T-cell (primary cell): Measurements from ENCODE around the gene MTURN. TPM values are rescaled to one million over a fixed set of nuclear protein-coding genes. Genes with fewer than 3 reads are reported as not detected.
A peak's percentile ranks its signal among the peaks of the same experiment; 100 is the strongest.

Source experiments
- ATAC-seq, 4 experiments: fragments of 200-7000 bp in 3 of 4; fragments of 150-1000 bp in 1 of 4; cut with Tn5 transposase; replicated peaks in 1 of 4; 1 replicate in 3 of 4; 2 replicates in 1 of 4; pipeline ENCODE4 v1.10.0; 2021; ENCODE audit warnings: moderate library complexity in 3 of 4, mild to moderate bottlenecking in 2 of 4, moderate number of reproducible peaks in 1 of 4
- CTCF ChIA-PET, 2 donors: fragments of 300-600 bp; sonication (Branson Sonifier 250); formaldehyde crosslinking; loops; one replicate each; lab custom pipeline; 2022; ENCODE audit warnings: antibody characterized with exemption in 2 of 2; lab: Charles Lee
- POLR2A ChIA-PET, 2 donors: fragments of 300-600 bp; sonication (Branson Sonifier 250); formaldehyde crosslinking; loops; one replicate each; lab custom pipeline; 2022; ENCODE audit warnings: antibody characterized with exemption in 2 of 2; lab: Charles Lee
- DNase-seq, 35 experiments: peaks; one replicate each; pipeline versions ENCODE4 v3.0.0 to v3.0.0-alpha.2; 2013 to 2023
- H3K27ac ChIP-seq: one replicate; pipeline ENCODE4 v1.5.1; 2013; ENCODE audit warnings: low read length
- H3K27me3 ChIP-seq, 2 experiments: replicated peaks in 1 of 2; 1 replicate in 1 of 2; 2 replicates in 1 of 2; pipeline versions ENCODE4 v1.6.1 to v1.7.0; 2013; ENCODE audit warnings: low read length in 1 of 2, mixed read lengths in 1 of 2; ENCODE audit not compliant: control insufficient read depth in 2 of 2, insufficient read depth in 2 of 2; ENCODE audit errors: extremely low read depth in 1 of 2
- H3K36me3 ChIP-seq, 2 donors: 1 replicate in 1 of 2; 2 replicates in 1 of 2; pipeline versions ENCODE4 v1.6.1 to v1.7.0; 2013; ENCODE audit warnings: low read length in 1 of 2; ENCODE audit not compliant: control insufficient read depth in 2 of 2, insufficient read depth in 1 of 2; ENCODE audit errors: extremely low read depth in 1 of 2
- H3K4me1 ChIP-seq, 2 experiments: 1 replicate in 1 of 2; 2 replicates in 1 of 2; pipeline versions ENCODE4 v1.6.1 to v1.7.0; 2013; ENCODE audit warnings: low read length in 2 of 2, mixed read lengths in 1 of 2; ENCODE audit not compliant: insufficient read depth in 2 of 2, control insufficient read depth in 1 of 2; ENCODE audit errors: extremely low read depth in 1 of 2
- H3K4me3 ChIP-seq, 2 donors: 1 replicate in 1 of 2; 2 replicates in 1 of 2; pipeline versions ENCODE4 v1.5.1 to v1.7.0; 2013; ENCODE audit warnings: mild to moderate bottlenecking in 2 of 2, low read length in 1 of 2, moderate library complexity in 1 of 2; ENCODE audit not compliant: control insufficient read depth in 1 of 2; ENCODE audit errors: extremely low read depth in 1 of 2
- H3K9me3 ChIP-seq: 2 replicates; pipeline ENCODE4 v1.7.0; 2013
- H3K27ac Mint-ChIP-seq, 2 donors: one replicate each; pipeline ENCODE4 v1.8.0; 2020 to 2021; ENCODE audit warnings: mild to moderate bottlenecking in 2 of 2, mixed read lengths in 2 of 2
- H3K27me3 Mint-ChIP-seq, 2 donors: one replicate each; pipeline ENCODE4 v1.8.0; 2021 to 2022; ENCODE audit warnings: mixed read lengths in 2 of 2
- H3K36me3 Mint-ChIP-seq: one replicate; pipeline ENCODE4 v1.8.0; 2021; ENCODE audit warnings: mixed read lengths
- H3K4me1 Mint-ChIP-seq, 3 donors: one replicate each; pipeline ENCODE4 v1.8.0; 2020 to 2022; ENCODE audit warnings: mixed read lengths in 3 of 3, mild to moderate bottlenecking in 1 of 3
- H3K4me3 Mint-ChIP-seq, 3 donors: one replicate each; pipeline ENCODE4 v1.8.0; 2020 to 2022; ENCODE audit warnings: mild to moderate bottlenecking in 3 of 3, mixed read lengths in 3 of 3, moderate library complexity in 3 of 3
- H3K9me3 Mint-ChIP-seq, 3 donors: one replicate each; pipeline ENCODE4 v1.8.0; 2020 to 2022; ENCODE audit warnings: mixed read lengths in 3 of 3
- WGBS: methylation state at CpG from one replicate; pipeline ENCODE4 v1.1.5; 2013; ENCODE audit warnings: missing lambda C conversion rate; ENCODE audit not compliant: insufficient coverage; 5-methylcytosine and 5-hydroxymethylcytosine counted together
- total RNA-seq, 35 experiments: library from RNA in 6 of 35; stranded (reverse) in 6 of 35; fragments of 120-200 nt in 1 of 35; gene quantifications; one replicate each; pipeline versions ENCODE4 v1.2.1 to v1.2.4 and lab custom pipeline; 2013 to 2026

MTURN gene
- 10 to 100 TPM; 17.3 to 26.3 (median 22.8) TPM for total RNA-seq
- total RNA-seq (2013), result 12.8 TPM
- total RNA-seq (lab: John Stamatoyannopoulos, UW), result 7.6 to 93.1 (median 28.6) reads per million in 29 experiments

DNA sequence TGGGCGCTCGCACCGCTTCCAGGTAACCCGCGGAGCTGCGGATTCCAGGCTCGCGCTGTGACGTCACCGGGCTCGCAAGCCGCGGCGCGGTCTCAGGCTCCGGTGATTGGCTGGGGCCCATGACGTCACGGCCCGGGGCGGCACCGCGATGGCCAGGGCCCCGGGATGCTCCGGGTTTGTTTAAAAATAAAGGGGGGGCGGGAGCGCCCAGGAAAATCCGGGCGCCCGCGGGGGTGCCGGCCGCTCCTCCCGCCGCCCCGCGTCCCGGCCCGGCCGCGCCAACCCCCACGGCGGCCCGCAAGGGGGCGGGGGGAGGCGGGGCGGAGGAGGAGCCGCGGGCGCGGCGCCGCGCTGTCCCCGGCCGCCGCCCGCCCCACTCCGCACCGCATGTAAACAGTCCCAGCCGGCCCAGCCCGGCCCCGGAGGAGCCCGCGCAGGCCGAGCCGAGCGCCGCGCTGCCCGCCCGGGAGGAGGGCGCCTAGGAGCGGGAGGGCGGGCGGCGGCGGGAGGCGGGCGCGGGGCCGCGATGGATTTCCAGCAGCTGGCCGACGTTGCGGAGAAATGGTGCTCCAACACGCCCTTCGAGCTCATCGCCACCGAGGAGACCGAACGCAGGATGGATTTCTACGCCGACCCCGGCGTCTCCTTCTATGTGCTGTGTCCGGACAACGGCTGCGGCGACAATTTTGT lies at the start of gene MTURN:
Gene MTURN (plus strand): TSS at position 376 of the 690 bp plus-strand sequence. CDS start 151 bp downstream, at position 527.
- CTCF ChIA-PET, result interaction anchor here in 1 of 2 donors (0.8 kb wide), 1 partner anchor 8 kb away, joined by 3 read pairs; no protein-coding TSS in a partner anchor
- peak within 1 kb of the TSS; percentile 41 for H3K27ac ChIP-seq

DNA sequence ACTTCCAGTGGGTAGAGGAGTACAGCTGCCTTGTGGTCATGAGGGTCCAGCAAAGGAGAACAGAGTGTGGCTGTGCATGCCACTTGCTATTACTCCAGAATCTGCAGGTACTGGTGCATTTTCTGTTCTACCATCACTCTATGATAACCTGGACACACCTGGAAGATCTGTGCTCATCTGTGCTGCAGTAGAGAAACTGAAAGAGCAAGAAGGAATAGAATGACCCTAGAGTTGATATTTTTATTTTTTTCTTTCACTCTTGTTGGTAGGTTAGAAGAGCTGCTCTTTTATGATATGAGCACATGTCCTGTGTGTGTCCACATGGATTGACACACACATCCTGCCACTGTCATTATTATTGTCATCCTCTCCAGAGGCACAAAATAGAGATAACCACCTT lies 48.3 kb upstream of the MTURN start:
- no peak for ATAC-seq
- Histone ChIP-seq H3K9me3 (no peaks in the 10 kb centered on the region), H3K27ac (no peak overlapping the region), H3K27me3 (no peaks in the 10 kb centered on the region), H3K36me3 (peaks cover 0 to 3% of the 10 kb centered on the region in 2 donors), H3K4me3 (no peak overlapping the region), H3K4me1 (no peaks in the 10 kb centered on the region)
- DNase-seq, result no peak
- Mint-ChIP-seq H3K4me1 (no peaks in the 10 kb centered on the region), H3K4me3 (no peak overlapping the region), H3K27me3 (no peaks in the 10 kb centered on the region), H3K9me3 (no peaks in the 10 kb centered on the region), H3K27ac (no peak overlapping the region), H3K36me3 (peaks cover 32% of the 10 kb centered on the region)
- ChIA-PET CTCF (interaction anchor here in 1 of 2 donors (0.7 kb wide), 1 partner anchor 479 kb away, joined by 4 read pairs; no protein-coding TSS in a partner anchor), POLR2A (interaction anchor here in 1 of 2 donors (0.5 kb wide), 1 partner anchor 308 kb away, joined by 3 read pairs; no protein-coding TSS in a partner anchor)

More for the DNA sequence above, at the start of gene MTURN:
- no peaks in the 10 kb centered on the region for H3K27me3 ChIP-seq
- H3K27ac Mint-ChIP-seq, result peak within 1 kb of the TSS; percentile 68 to 79
- peak within 1 kb of the TSS; percentile 86 to 92 for H3K4me3 ChIP-seq
- ATAC-seq (peak; percentile 85 to 89 (median 86)), DNase-seq (peak; percentile 64 to 94 (median 83))
- WGBS, result under 1% methylated on average over 84 of the region's 99 CpGs
- H3K9me3 ChIP-seq, result no peaks in the 10 kb centered on the region
- POLR2A ChIA-PET, result interaction anchor here (0.6 to 1.5 kb wide), 3 partner anchors 108 to 211 kb away, joined by 3 to 11 read pairs (median 5); no protein-coding TSS in a partner anchor
- H3K4me3 Mint-ChIP-seq, result peak within 1 kb of the TSS; percentile 86 to 92 (median 88)
- no peaks in the 10 kb centered on the region for H3K36me3 Mint-ChIP-seq
- no peaks in the 10 kb centered on the region for H3K36me3 ChIP-seq
- peaks cover 0 to 19% of the 10 kb centered on the region in 2 experiments for H3K4me1 ChIP-seq
- H3K27me3 Mint-ChIP-seq, result peaks cover 2 to 6% of the 10 kb centered on the region in 2 donors
- no peaks in the 10 kb centered on the region for H3K9me3 Mint-ChIP-seq
- peaks cover 11 to 19% (median 17%) of the 10 kb centered on the region in 3 donors for H3K4me1 Mint-ChIP-seq

DNA sequence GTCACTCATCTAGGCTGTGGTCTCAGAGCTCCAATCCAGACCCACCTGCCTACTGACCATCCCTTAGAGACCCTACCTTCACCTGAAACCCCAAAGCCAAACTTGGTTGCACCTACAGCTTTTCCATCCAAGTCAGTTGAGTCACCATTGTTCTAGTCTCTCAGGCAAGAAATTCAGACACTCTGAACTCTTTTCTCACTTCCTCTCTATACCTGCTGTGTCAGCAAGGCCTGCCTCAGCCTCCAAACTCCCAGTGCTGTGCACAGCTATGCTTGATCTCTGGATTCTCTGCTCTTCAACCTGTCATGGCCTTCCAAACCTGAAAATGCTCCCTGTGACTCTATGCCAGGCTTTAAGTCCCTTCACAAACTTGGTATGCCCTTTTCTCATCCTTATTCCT lies 47.4 kb upstream of the MTURN start:
- Histone ChIP-seq H3K27ac (no peak overlapping the region), H3K4me1 (no peaks in the 10 kb centered on the region), H3K27me3 (no peaks in the 10 kb centered on the region), H3K9me3 (no peaks in the 10 kb centered on the region), H3K4me3 (no peak overlapping the region), H3K36me3 (peaks cover 0 to 3% of the 10 kb centered on the region in 2 donors)
- no peak for DNase-seq
- Mint-ChIP-seq H3K27me3 (no peaks in the 10 kb centered on the region), H3K9me3 (no peaks in the 10 kb centered on the region), H3K4me3 (no peak overlapping the region), H3K27ac (no peak overlapping the region), H3K36me3 (peaks cover 29% of the 10 kb centered on the region), H3K4me1 (no peaks in the 10 kb centered on the region)
- POLR2A ChIA-PET, result no interaction called here
- no peak for ATAC-seq
- CTCF ChIA-PET, result no interaction called here

DNA sequence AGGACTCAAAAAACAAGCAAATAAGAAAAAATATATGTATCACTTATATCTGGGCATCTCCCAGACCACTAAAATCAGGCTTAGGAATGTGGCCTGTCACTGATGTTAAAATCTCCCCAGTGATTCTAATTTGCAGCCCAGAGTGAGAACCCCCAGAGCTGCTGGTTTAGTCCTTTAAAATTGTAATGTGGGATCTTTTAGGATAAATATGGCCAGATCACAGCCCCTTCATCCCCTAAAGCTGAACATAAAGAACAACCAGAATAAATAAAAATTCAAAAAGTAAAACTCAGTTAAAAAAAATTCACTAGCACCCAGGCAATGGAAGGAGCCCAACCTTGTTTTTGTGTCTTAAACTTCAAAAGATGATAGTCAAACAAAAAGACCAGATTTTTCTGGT lies 46.4 kb upstream of the MTURN start:
- no peaks in the 10 kb centered on the region for H3K9me3 ChIP-seq
- no peak overlapping the region for H3K27ac Mint-ChIP-seq
- H3K27me3 Mint-ChIP-seq, result no peaks in the 10 kb centered on the region
- no peaks in the 10 kb centered on the region for H3K9me3 Mint-ChIP-seq
- no peak overlapping the region for H3K4me3 Mint-ChIP-seq
- no peaks in the 10 kb centered on the region for H3K4me1 Mint-ChIP-seq
- peaks cover 0 to 2% of the 10 kb centered on the region in 2 donors for H3K36me3 ChIP-seq
- DNase-seq (no peak), ATAC-seq (no peak)
- no peak overlapping the region for H3K27ac ChIP-seq
- H3K4me1 ChIP-seq, result no peaks in the 10 kb centered on the region
- ChIA-PET CTCF (interaction anchor here in 1 of 2 donors (0.6 kb wide), 1 partner anchor 510 kb away, joined by 5 read pairs; no protein-coding TSS in a partner anchor), POLR2A (interaction anchor here in 1 of 2 donors (0.7 kb wide), 1 partner anchor 49 kb away, joined by 4 read pairs; no protein-coding TSS in a partner anchor)
- H3K27me3 ChIP-seq, result no peaks in the 10 kb centered on the region
- no peak overlapping the region for H3K4me3 ChIP-seq
- H3K36me3 Mint-ChIP-seq, result peaks cover 31% of the 10 kb centered on the region

DNA sequence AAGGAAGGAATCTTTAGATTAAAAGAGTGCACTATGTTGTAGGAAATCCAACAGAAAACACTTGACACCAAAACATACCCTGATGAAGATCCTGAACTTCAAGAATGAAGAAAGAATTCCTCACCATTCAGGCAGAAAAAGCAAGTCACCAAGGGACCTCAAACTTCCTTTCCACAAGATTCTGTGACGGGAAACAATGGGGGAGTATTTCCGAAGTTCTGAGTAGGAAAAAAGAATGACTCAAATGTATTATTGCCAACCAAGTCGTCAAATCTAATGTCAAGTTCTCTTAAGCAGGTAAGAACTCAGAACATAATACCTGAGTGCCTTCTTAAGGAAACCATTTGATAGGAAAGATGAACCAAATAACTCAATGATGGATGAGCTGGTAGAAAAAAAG lies 44.7 kb upstream of the MTURN start:
- DNase-seq (no peak), ATAC-seq (no peak)
- Histone ChIP-seq H3K4me1 (no peaks in the 10 kb centered on the region), H3K36me3 (no peaks in the 10 kb centered on the region), H3K27ac (no peak overlapping the region), H3K27me3 (no peaks in the 10 kb centered on the region), H3K4me3 (no peak overlapping the region), H3K9me3 (no peaks in the 10 kb centered on the region)
- Mint-ChIP-seq H3K36me3 (peaks cover 39% of the 10 kb centered on the region), H3K27me3 (no peaks in the 10 kb centered on the region), H3K9me3 (no peaks in the 10 kb centered on the region), H3K27ac (no peak overlapping the region), H3K4me1 (no peaks in the 10 kb centered on the region), H3K4me3 (no peak overlapping the region)
- POLR2A ChIA-PET, result interaction anchor here in 1 of 2 donors (0.6 kb wide), 1 partner anchor 137 kb away, joined by 4 read pairs; no protein-coding TSS in a partner anchor
- CTCF ChIA-PET, result no interaction called here
- no CpG with 5 or more reads among the region's 3 CpGs for WGBS

DNA sequence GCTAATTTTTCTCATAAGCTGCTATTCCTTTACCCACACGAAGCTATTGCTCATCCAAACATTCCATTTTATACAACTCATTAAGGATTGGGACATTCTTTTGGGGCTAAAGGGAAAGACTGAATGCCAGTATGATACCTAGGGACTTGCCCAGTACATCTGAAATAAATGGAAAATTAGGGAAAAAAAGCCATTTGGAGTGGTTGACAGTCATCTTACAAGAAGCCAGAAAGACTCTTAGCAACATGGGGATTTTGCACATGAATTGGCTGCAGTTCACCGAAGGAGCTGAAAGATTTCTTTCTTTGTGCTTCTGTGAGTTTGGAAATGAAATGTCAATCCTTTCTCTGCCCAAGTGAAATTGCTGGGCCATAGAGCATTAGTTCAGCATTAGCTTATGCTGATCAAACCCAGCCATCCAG lies 43.3 kb upstream of the MTURN start:
- no peak overlapping the region for H3K27ac Mint-ChIP-seq
- no peak for DNase-seq
- peaks cover 32% of the 10 kb centered on the region for H3K36me3 Mint-ChIP-seq
- ATAC-seq, result no peak
- no peak overlapping the region for H3K4me3 Mint-ChIP-seq
- Histone ChIP-seq H3K9me3 (no peaks in the 10 kb centered on the region), H3K27me3 (no peaks in the 10 kb centered on the region), H3K36me3 (no peaks in the 10 kb centered on the region), H3K4me3 (no peak overlapping the region), H3K4me1 (no peaks in the 10 kb centered on the region), H3K27ac (no peak overlapping the region)
- H3K27me3 Mint-ChIP-seq, result no peaks in the 10 kb centered on the region
- no peaks in the 10 kb centered on the region for H3K9me3 Mint-ChIP-seq
- POLR2A ChIA-PET, result no interaction called here
- no peaks in the 10 kb centered on the region for H3K4me1 Mint-ChIP-seq
- CTCF ChIA-PET, result interaction anchor here in 1 of 2 donors (0.6 kb wide), 1 partner anchor 717 kb away, joined by 6 read pairs; no protein-coding TSS in a partner anchor
- WGBS, result 100% methylated on average over 1 of the region's 2 CpGs
